Measurements from ENCODE around the gene TSHZ2.

The TSHZ2 gene

GRCh38 chr20:53164072-53164471 lies 191.9 kb downstream of the TSHZ2 start:
- no peak for DNase-seq (ENCODE audit: low read depth)

- no peak for DNase-seq (ENCODE audit: low read depth)
These were observed 193.3 kb downstream of the TSHZ2 start for GRCh38 chr20:53165452-53165851.

GRCh38 chr20:53168491-53168890 lies 196.3 kb downstream of the TSHZ2 start:
- no peak for DNase-seq (ENCODE audit: low read depth)

- no peak for DNase-seq (ENCODE audit: low read depth)
These were observed 198.0 kb downstream of the TSHZ2 start for GRCh38 chr20:53170196-53170595.

- DNase-seq (ENCODE audit: low read depth) = no peak
These were observed 198.9 kb downstream of the TSHZ2 start for GRCh38 chr20:53171065-53171464.

- no peak for DNase-seq (ENCODE audit: low read depth)
These were observed 202.3 kb downstream of the TSHZ2 start for GRCh38 chr20:53174454-53174853.

- no peak for DNase-seq (ENCODE audit: low read depth)
These were observed 203.1 kb downstream of the TSHZ2 start for GRCh38 chr20:53175135-53175780.

GRCh38 chr20:53176134-53176533 lies 204.0 kb downstream of the TSHZ2 start:
- DNase-seq (ENCODE audit: low read depth) = no peak

- no peak for DNase-seq (ENCODE audit: low read depth)
These were observed 205.5 kb downstream of the TSHZ2 start for GRCh38 chr20:53177687-53178086.

- no peak for DNase-seq (ENCODE audit: low read depth)
These were observed 207.6 kb downstream of the TSHZ2 start for GRCh38 chr20:53179749-53180148.

GRCh38 chr20:53180928-53181362 lies 208.8 kb downstream of the TSHZ2 start:
- no peak for DNase-seq (ENCODE audit: low read depth)

- no peak for DNase-seq (ENCODE audit: low read depth)
These were observed 209.8 kb downstream of the TSHZ2 start for GRCh38 chr20:53181866-53182376.

- no peak for DNase-seq (ENCODE audit: low read depth)
These were observed 211.0 kb downstream of the TSHZ2 start for GRCh38 chr20:53183181-53183580.

GRCh38 chr20:53186635-53187034 lies 214.5 kb downstream of the TSHZ2 start:
- DNase-seq (ENCODE audit: low read depth) = no peak

- no peak for DNase-seq (ENCODE audit: low read depth)
These were observed 215.4 kb downstream of the TSHZ2 start for GRCh38 chr20:53187392-53188068.

GRCh38 chr20:53190225-53190624 lies 218.1 kb downstream of the TSHZ2 start:
- DNase-seq (ENCODE audit: low read depth) = no peak

GRCh38 chr20:53191957-53192356 lies 219.8 kb downstream of the TSHZ2 start:
- DNase-seq (ENCODE audit: low read depth) = no peak

- no peak for DNase-seq (ENCODE audit: low read depth)
These were observed 222.4 kb downstream of the TSHZ2 start for GRCh38 chr20:53194306-53195290.

- DNase-seq (ENCODE audit: low read depth) = no peak
These were observed 223.9 kb downstream of the TSHZ2 start for GRCh38 chr20:53195876-53196610.

- no peak for DNase-seq (ENCODE audit: low read depth)
These were observed 229.4 kb downstream of the TSHZ2 start for GRCh38 chr20:53201588-53201987.

- no peak for DNase-seq (ENCODE audit: low read depth)
These were observed 230.6 kb downstream of the TSHZ2 start for GRCh38 chr20:53202777-53203176.

- DNase-seq (ENCODE audit: low read depth) = no peak
These were observed 232.9 kb downstream of the TSHZ2 start for GRCh38 chr20:53205046-53205445.
